ENCODE results near the gene PRMT9.

DNA sequence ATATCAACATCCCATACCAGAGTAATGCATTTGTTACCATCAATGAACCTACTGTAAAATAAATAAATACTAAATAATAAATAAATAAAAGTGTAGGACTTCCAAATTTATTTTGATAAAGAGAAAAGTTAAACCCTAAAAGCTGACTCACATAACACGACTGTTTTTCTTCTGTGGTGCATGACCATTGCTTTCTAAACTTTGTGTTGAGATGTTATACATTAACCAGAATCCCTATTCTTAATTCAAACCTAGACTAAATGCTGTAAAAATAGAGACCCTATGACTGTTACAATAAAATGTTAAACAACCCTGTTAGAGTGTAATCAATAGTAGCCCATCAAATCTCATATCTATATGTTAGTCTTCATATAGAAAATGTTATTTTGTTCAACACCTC, 20.9 kb upstream of the PRMT9 start:
- no peak for TF ChIP-seq CTCF (IDR thresholded peaks at IDR 0.05)
- no peak for TF ChIP-seq POLR2A (IDR thresholded peaks at IDR 0.05)
